ENCODE measurements around the gene NBAS.
A peak's percentile ranks its signal among the peaks of the same experiment; 100 is the strongest.

Gene NBAS

DNA sequence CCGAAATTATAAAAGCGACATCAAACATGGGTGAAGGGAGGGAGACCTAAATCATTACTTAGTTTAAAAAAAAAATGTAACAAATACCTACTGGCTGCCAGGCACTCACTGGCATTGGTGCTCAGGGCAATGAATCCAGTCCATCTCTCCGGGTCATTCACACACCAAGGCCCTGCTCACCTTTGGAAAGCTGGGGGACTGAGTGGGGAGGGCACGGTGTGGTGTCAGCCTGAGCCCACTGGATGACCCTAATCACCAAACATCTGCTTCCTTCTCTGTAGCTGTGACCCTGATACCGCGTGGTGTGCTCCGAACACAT, 30.2 kb upstream of the NBAS start:
- DNase-seq, result no peak

DNA sequence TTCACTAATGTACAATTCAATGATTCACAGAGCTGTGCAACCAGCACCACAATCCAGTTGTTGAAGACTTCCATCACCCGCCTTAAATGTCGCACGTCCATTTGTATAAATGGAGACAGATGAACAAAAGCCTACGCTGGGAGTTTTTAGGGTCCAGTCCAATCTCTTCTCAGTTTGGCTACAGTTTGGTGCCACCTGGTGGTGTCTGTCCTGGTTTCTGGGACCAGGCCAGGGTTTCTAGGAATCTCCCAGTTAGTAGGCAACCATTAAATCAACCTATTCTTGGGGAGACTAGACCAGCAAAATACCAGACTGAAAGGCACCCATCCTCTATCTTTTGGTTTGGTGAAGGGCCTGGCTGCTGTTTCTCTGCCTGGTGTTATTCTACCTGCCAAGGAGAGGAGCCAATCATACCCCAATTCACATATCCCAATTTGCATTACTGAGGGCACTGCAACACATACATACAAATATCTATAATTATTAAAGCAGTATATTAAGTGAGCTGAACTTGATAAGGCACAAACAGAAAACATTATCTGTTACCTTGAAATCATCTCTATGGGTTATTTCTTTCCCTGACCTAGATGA, 27.3 kb upstream of the NBAS start:
- DNase-seq, result peak in 36 of 51 donors; percentile 1 to 60 (median 16)

DNA sequence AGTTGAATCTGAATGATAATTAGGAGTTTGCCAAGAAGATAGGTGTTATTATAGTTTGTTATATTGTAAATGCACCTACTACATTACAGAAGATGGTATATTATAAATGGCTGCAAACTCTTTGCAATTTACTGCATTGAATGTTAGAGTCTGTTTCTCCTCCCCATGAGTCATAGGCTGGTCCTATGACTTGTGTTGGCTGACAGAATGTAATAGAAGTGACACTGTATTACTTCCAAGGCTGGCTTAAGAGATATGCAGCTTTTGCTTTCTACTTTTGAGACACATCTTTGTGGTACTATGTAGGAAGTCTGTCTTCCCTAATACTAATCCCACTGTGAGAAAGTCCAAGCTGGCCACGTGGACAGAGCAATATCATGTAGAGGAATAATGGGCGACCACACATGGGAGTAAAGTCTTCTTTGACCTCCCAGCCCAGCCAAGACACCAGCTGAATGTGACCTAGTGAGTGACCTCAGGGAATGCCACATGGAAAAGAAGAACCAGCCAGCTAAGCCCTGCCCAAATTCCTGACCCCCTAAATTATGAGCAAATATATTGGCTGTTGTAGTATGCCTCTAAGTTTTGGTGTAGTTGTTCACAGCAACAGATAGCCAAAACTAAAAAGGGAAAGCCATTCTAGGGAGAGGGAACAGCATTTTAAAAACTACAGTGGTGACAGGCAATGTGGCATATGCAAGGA, 23.8 kb upstream of the NBAS start:
- DNase-seq, result no peak

DNA sequence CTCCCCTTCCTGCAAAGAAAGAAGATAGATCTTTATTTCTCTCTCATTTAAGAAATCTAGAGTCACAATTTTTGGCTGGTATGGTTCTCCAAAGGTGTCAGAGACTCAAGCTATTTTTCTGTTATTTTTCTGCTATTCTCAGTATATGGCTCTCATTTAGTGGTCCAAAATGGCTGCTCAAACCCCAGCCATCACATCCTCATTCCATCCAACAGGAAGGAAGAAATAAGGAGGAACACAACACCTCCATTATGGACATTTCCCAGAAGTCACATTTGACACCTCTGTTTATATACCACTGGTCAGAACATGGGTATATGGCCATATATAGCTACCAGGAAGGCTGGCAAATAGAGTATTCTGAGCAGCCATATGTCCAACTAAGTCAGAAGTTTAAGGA, 23.2 kb upstream of the NBAS start:
- no peak for DNase-seq

DNA sequence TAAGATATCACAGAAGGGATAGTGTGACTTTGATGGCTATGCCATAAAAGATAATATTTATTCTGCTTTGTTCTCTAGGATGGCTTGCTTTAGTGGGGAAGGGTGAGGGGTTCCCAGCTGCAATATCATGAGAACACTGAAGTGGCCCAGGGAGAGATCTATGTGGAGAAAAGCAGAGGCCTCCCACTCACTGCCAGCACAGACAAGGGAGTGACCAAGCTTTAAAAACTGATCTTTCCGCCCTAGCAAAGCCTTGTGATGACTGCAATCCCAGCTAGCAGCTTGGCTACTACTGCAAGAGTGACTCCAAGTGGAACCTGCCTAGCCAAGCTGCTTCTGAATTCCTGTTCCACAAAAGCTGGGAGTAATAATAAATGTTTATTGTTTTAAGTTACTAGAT, 22.7 kb upstream of the NBAS start:
- no peak for DNase-seq

DNA sequence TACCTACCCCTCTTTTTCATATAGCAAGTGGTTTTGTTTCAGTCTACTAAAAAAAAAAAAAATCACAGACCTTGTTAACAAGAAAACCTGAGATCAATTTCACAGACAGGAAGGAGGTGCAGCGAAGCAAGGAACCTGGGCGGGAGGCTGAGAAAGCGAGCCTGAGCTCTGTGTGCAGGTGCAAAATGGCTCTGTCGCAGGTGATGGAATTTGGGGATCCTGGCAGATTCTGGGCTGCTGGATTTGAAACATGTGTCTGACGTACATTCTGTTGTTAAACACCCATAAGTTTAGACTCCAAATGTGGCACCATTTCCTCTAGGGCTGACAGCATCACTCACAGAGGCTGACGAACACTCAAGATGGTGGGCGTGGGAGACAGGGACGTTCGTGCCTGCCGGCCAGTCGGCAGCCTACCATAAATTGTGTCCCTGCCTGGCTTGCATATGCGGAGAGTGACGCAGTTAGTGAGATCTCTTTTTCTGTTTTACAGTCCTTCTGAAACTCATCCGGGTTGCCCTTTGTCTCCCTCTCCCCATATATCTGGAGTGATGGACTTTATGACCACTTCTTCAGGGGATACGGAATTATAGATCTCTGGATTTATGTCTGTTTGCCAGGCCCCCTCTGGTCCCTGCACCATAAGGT, 21.7 kb upstream of the NBAS start:
- DNase-seq, result no peak

DNA sequence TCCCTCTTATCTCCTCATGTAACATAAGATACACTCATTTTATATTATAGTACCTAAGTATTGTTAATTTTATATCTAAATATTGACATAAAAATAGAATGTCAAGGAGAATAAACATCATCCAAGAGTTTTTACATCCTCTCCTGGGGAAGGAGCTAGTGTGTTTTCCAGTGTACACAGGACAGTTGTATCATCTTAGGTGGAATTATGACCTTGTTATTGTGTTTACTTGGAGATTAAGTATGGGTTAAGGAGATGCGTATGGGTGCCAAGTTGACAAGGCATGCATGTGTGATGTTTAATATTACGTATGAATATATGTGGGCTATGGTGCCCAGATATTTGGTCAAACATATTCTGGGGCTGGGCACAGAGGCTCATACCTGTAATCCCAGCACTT, 19.3 kb upstream of the NBAS start:
- no peak for DNase-seq

DNA sequence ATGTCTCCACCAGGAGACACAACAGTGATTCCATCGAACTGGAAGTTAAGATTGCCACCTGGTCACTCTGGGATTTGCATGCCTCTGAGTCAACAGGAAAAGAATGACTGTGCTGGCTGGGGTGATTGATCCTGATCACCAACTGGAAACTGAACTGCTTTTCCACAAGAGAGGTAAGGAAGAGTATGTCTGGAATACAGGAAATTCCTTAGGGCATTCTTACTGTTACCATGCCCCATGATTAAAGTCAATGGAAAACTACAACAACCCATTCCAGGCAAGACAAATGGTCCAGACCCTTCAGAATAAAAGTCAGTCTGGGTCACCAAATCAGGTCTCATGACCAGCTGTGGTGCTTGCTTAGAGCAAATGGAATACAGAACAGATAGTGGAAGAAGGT, 18.5 kb upstream of the NBAS start:
- DNase-seq, result no peak

DNA sequence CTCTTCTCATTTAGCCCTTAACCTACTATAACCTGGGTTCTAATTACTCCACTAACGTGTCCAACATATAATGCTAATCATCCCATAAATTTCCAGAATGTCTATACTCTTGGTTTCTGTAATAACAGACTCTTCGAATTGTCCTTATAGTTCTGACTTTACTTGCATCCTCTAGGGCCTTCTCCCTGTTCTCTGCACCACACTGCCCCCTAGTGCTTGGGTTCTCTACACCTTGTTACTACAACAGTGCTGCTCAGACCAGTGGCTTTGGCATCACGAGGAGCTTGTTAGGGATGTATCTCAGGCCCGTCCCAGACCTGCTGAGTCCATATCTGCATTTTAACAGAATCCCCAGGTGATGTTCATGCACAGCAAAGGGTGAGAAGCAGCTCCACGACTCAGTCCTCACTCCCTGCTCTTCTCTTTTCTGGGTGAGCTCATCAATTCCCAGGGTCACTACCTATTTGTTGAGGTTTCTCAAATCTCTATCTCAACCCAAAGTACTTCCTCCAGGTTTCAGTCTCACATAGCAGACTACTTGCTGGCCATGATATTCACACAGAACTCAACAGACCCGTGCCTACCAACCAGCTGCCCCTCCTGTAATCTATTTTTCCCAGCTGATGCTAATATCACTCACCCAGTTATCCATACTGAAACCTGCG, 16.1 kb upstream of the NBAS start:
- peak in 48 of 51 donors; percentile 3 to 88 (median 58) for DNase-seq

DNA sequence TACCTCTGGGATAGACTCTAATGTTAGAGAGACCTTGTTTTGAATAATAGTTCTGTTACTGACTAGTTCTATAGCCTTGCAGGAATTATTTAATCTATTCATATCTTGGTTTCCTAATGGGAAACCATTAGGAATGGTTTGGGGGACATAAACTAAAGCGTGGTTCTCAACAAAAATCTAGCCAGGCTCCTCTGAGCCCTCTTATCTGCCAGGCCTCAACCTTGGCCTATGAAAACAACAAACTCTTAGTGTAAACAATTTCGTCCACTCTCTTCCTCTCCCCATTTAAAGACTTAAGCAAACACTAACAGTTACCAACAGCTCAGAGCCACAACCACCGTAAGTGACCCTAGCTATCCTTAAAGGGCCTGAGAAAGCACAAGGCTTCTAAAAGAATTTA, 10.6 kb upstream of the NBAS start:
- DNase-seq, result no peak

DNA sequence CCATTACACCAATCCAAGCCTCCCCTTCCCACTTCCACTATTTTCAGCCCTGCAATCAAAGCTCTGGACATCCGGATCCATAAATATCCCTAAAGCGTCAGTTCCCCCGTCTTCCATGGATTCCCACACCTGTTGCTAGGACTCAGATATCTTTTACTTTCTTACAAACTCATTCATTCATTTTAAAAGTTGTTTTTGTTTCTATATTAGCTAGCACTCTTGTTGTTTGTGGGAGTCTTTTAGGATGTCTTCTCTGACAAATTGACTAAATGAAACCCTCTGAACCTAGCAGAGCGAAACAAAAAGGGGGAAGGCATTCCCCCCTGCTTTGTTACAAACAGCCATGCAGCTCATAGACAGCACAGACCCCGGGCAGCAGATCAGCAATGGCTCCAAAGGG, 9.0 kb upstream of the NBAS start:
- DNase-seq, result no peak

DNA sequence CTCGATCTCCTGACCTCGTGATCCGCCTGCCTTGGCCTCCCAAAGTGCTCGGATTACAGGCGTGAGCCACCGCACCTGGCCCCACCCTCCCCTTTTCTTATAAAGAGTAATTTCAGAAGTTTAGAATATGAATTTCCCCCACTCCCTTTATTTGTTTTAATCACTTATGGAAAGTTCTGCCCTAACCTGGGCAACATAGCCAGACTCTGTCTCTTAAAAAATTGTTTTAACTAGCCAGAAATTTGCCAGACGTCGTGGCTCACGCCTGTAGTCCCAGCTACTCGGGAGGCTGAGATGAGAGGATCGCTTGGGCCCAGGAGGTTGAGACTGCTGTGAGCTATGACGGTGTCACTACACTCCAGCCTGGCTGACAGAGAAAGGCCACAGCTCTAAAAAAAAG, 7.7 kb upstream of the NBAS start:
- DNase-seq, result no peak

DNA sequence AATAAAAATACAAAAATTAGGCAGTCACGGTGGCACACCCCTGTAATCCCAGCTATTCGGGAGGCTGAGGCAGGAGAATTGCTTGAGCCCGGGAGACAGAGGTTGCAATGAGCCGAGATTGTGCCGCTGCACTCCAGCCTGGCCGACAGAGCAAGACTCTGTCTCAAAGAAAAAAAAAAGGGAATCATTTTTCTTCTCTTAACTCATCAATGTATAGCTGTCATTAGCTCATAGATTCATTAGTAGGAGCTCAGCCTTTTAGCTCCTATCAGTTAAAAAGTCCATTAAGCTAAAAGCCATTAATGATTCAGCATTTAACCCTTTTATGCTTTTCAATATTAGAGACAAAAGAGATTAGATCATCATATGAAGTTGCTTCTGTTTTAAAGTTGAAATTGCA, 5.8 kb upstream of the NBAS start:
- DNase-seq, result no peak

DNA sequence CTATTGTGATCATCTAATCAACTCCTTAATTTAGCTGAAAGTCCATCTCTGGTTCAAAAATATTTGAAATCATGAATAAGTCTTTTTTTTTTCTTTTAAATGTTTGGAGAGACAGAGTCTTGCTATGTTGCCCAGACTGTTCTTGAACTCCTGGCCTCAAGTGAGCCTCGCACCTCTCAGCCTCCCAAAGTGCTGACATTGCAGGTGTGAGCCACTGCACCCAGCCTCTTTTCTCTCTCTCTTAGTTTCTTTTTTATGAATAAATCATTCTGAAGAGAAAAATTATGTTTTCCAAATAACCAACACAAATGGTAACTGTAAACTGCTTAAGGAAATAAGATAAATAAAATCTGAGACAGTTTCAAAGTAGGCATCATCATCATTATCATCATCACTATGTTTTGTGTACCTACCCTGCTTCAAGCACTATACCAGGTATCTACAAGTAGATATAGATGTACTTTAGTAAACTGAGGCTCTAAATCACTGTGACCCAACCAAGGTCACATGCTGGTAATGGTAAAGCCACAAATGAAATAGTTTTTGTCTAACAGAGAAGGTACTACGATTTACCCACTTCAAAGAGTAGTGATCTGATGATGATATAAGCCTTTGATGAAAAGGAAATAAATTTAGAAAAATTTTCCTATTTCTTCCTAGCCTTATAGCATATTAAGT, 5.0 kb upstream of the NBAS start:
- DNase-seq, result no peak

DNA sequence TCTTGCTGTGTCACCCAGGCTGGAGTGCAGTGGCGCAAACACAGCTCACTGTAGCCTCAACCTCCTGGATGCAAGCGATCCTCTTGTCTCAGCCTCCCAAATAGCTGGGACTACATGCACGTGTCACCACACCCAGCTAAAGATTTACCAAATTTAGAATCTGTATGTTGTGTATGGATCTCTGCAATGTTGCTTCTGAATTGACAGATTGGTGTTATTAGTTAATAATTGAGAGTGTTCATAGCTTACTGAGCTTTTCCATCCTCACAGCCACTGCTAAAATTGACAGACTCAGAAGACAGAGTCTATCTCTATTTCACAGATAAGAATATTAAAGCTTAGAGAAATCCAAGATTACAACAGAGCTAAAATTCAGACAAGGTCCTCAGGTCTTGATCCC, 4.3 kb upstream of the NBAS start:
- DNase-seq, result no peak

DNA sequence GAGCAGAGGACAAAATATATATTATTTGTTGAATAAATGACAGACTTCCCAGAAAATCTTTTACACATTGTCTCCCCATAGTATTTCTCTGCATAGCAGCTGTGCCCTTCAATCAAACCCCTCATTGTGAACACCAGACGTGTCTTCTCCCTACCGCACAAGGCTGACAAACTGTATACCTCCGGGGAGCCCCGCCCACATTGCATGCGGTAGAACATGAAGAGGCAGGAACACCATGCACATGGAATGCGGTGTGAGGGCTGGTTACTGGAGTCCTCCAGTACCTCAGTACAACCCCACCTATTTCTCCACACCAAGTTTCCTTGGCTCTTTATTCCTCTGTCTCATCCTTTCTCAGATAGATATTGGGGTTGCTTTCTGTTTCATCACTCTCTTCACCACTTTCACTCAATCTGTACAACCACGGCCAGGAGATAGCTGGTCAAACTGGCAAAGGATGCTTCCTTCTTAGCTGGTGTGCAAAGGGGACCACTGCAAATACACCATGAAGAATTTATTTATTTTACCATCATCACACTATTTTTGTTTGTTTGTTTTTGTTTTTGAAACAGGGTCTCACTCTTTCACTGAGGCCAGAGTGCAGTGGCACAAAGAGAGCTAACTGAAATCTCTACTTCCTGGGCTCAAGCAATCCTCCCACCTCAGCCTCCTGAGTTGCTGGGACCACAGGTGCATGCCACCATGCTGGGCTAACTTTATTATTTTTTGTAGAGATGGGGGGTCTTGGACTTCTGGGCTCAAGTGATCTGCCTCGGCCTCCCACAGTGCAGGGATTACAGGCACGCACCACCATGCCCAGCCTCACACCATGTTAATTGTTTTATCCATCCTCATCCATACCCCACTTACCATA, 2.3 kb upstream of the NBAS start:
- no peak for DNase-seq

DNA sequence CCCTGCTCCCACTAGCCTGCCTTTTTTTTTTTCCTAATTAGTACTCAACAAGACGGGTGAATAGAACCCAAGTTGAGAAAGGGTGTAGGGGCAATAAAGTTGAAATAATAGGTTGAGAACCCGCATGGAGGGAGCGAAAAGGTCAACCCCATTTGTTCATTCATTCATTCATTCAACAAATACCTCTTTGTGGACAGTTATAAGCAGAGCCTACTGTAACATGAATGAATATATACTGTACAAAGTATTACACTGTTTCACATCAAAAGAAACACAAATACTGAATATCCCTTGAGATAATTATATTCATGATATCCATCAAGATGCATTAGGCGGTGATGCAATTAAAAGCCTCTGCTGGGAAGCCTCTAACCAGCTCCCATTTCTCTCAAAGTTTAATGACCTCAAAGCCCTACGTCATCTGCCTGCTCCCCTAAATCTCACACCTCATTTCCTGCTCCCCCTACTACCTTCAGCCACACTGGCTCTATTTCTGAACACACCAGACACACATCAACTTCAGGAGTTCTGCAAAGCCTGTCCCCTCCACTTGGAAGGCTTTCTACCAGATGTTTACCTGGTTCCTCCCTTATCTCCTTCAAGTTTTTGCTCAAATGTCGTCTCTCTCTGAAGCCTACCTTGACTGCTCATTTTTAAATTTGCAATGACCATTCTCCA, 1.4 kb upstream of the NBAS start:
- no peak for DNase-seq

DNA sequence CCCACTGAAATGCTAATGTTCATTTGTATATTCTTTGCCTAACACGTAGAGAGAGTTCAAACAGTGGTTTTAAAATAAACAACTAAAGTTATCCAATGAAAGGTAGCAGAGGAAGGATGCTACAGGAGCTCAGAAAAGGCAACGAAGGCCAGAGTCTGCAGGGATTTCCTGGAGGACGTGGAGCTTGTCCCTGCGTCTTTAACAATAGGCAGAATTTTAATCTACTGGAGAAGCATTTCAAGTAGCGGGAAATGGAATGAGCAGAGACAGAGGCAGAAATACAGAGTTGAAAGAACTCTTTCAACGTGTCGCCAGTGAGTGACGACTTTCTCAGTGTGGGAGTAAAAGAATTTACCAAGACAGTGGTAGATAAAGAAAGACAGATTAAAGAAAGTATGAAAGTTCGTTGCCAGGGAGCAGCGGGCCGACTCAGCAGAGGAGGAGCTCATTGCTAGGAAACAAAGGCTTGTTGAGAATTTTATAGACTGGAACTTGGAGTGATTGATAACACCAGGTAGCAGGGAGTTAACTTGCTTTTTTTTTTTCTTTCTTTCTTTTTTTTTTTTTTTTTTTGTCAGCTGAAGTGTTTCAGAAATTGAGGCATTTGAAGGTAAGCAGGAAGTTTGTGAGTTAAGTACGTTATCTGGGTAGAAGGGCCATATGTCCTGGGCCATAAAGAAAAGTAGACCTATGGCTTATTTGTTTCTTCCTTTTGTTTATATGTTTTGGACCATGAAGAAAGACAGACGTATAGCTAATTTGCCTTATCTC, 625 bp upstream of the NBAS start:
- DNase-seq, result peak in 24 of 51 donors; percentile 2 to 88 (median 24)

DNA sequence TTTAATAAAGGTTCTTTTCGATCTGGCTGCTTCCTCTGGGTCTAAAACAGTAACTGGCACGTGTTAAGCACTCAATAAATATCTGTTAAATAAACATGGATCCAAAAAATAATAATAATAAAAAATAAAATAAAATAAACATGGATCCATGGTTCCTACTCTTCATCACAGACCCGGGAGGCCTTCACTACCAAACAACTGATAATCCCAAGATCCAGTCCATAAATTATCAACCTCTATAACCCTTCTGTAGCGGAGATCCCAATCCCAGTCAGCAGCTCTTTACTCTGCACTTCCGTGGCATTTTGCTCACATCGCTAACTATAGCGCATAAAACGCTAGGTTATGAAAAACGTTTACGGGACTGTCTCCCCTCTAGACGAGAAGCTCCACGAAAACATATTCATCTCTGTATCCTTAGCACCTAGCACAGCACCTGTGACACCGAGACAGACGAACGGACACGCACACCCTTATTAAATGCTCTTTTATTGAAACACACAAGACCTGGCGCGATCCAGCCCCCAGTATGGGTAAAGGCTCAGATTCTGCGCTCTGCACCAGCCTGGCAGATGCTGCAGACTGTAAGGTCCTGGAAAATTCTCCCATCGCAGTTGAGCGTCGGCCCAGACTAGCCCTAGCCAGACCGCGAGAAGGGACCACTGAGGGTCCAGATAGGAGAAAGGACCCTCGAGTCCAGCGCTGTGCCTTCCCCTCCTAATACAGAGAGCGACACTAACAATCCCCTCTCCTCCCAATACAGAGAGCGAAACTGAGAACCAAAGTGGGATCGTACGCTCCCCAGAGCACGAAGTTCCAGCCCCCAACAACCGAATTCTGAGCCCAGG, 770 bp downstream of the NBAS start:
- DNase-seq, result peak in 21 of 51 donors; percentile 5 to 54 (median 20)

Measured in hypothalamus (tissue), 51 donors.